A549 (cell line): ENCODE results near the gene GRK6. TPM values are rescaled to one million over a fixed set of nuclear protein-coding genes. Genes with fewer than 3 reads are reported as not detected.

Experiments
- ATAC-seq, 2 experiments: fragments of 200-7000 bp in 1 of 2; fragments of >200 bp in 1 of 2; cut with Nextera tagmentation in 1 of 2; cut with Tn5 transposase in 1 of 2; 3 replicates each; pipeline versions ENCODE4 v1.8.0 to v1.9.1; 2018 to 2020; ENCODE audit warnings: mild to moderate bottlenecking in 1 of 2, moderate library complexity in 1 of 2
- CTCF ChIA-PET: fragments of 300-600 bp; sonication (Branson Sonifier 250); formaldehyde crosslinking; extraction: SDS; loops from one replicate; lab custom pipeline; 2021; ENCODE audit warnings: antibody characterized with exemption, inconsistent platforms; lab: Yijun Ruan, JAX
- POLR2A ChIA-PET: fragments of 350-600 bp; formaldehyde crosslinking; extraction: SDS; loops from one replicate; lab custom pipeline; 2021; ENCODE audit warnings: antibody characterized with exemption, inconsistent platforms; lab: Yijun Ruan, JAX
- DNase-seq, 2 experiments: peaks; one replicate each; pipeline versions ENCODE4 v3.0.0 to v3.0.0-alpha.2; 2011 to 2016; ENCODE audit warnings: low read depth in 1 of 2, low spot score in 1 of 2
- FAIRE-seq: peaks from 2 replicates; lab custom pipeline; 2011; peaks lifted over from hg19 to GRCh38; lab: Jason Lieb, UNC
- H3K27ac ChIP-seq, 2 experiments: fragments of >200 bp; sonication (Bioruptor Twin); formaldehyde crosslinking; 3 replicates each; pipeline ENCODE4 v1.5.1; 2016 to 2017
- H3K4me1 ChIP-seq: fragments of >200 bp; sonication (Bioruptor Twin); formaldehyde crosslinking; 3 replicates; pipeline ENCODE4 v1.6.1; 2016
- H3K4me2 ChIP-seq: fragments of >200 bp; sonication (Bioruptor Twin); formaldehyde crosslinking; 3 replicates; pipeline ENCODE4 v1.6.1; 2016
- H3K4me3 ChIP-seq: fragments of >200 bp; sonication (Bioruptor Twin); formaldehyde crosslinking; 3 replicates; pipeline ENCODE4 v1.5.1; 2016
- H3K9me3 ChIP-seq: fragments of >200 bp; sonication (Bioruptor Twin); formaldehyde crosslinking; 3 replicates; pipeline ENCODE4 v1.6.1; 2016
- ATOH8 ChIP-seq: fragments of 250-450 bp; sonication (Bioruptor Pico); IDR thresholded peaks from 2 replicates; pipeline ENCODE4 v1.5.0; 2020; ENCODE audit warnings: low read depth, mild to moderate bottlenecking, moderate library complexity
- BHLHE40 ChIP-seq: IDR thresholded peaks from 2 replicates; pipeline ENCODE4 v1.6.1; 2012; ENCODE audit warnings: low read depth, low read length, inconsistent platforms
- CTCF ChIP-seq: fragments of >200 bp; sonication (Bioruptor Twin); formaldehyde crosslinking; IDR thresholded peaks from 3 replicates; pipeline ENCODE4 v1.5.1; 2016
- E2F6 ChIP-seq: IDR thresholded peaks from 2 replicates; pipeline ENCODE4 v1.6.1; 2012; ENCODE audit warnings: low read depth, borderline replicate concordance
- EHF ChIP-seq: fragments of 250-450 bp; sonication (Bioruptor Pico); IDR thresholded peaks from 2 replicates; pipeline ENCODE4 v1.5.0; 2020; ENCODE audit warnings: mild to moderate bottlenecking
- FOSB ChIP-seq: fragments of 250-450 bp; sonication (Bioruptor Pico); IDR thresholded peaks from 2 replicates; pipeline ENCODE4 v1.5.0; 2020; ENCODE audit warnings: mild to moderate bottlenecking, moderate library complexity
- FOSL2 ChIP-seq, 2 experiments: fragments of 450-650 bp in 1 of 2; fragments of >200 bp in 1 of 2; sonication (Bioruptor Twin) in 1 of 2; formaldehyde crosslinking; IDR thresholded peaks; 2 replicates each; pipeline versions ENCODE4 v1.5.0 to v1.6.1; 2016 to 2020; ENCODE audit warnings: mild to moderate bottlenecking in 1 of 2, moderate library complexity in 1 of 2
- FOXS1 ChIP-seq: fragments of 250-450 bp; sonication (Bioruptor Pico); IDR thresholded peaks from 2 replicates; pipeline ENCODE4 v1.5.0; 2020; ENCODE audit warnings: mild to moderate bottlenecking, moderate library complexity
- GATA3 ChIP-seq: IDR thresholded peaks from 2 replicates; pipeline ENCODE4 v1.6.1; 2012; ENCODE audit warnings: borderline replicate concordance
- HOXA7 ChIP-seq: fragments of 250-450 bp; sonication (Bioruptor Pico); IDR thresholded peaks from 2 replicates; pipeline ENCODE4 v1.5.0; 2020; ENCODE audit warnings: mild to moderate bottlenecking, moderate library complexity
- JUN ChIP-seq, 2 experiments: fragments of >200 bp; sonication (Bioruptor Twin); formaldehyde crosslinking; IDR thresholded peaks; 2 replicates in 1 of 2; 3 replicates in 1 of 2; pipeline ENCODE4 v1.6.1; 2016 to 2017
- KDM1A ChIP-seq: fragments of 200-600 bp; sonication (generic); IDR thresholded peaks from 2 replicates; pipeline ENCODE4 v1.6.1; 2016; ENCODE audit warnings: low read depth, mild to moderate bottlenecking
- KDM5A ChIP-seq: fragments of 200-600 bp; sonication (generic); IDR thresholded peaks from 2 replicates; pipeline ENCODE4 v1.6.1; 2016; ENCODE audit warnings: antibody characterized with exemption, mild to moderate bottlenecking
- MAX ChIP-seq: IDR thresholded peaks from 2 replicates; pipeline ENCODE4 v1.6.1; 2012
- NR3C1 ChIP-seq: fragments of >200 bp; sonication (Bioruptor Twin); formaldehyde crosslinking; IDR thresholded peaks from 3 replicates; pipeline ENCODE4 v1.6.1; 2017
- POLR2A ChIP-seq: IDR thresholded peaks from 2 replicates; pipeline ENCODE4 v1.6.1; 2012; ENCODE audit warnings: mild to moderate bottlenecking, low read length
- POLR2AphosphoS2 ChIP-seq: conservative IDR thresholded peaks from 2 replicates; pipeline ENCODE4 v1.6.1; 2012; ENCODE audit warnings: low read length, improper control_type of control experiment, inconsistent platforms
- SREBF2 ChIP-seq: fragments of 450-650 bp; IDR thresholded peaks from 2 replicates; pipeline ENCODE4 v1.6.1; 2014; ENCODE audit warnings: mild to moderate bottlenecking, moderate library complexity
- TFCP2L1 ChIP-seq: fragments of 250-450 bp; sonication (Bioruptor Pico); IDR thresholded peaks from 2 replicates; pipeline ENCODE4 v1.5.0; 2021; ENCODE audit warnings: mild to moderate bottlenecking
- TP53 ChIP-seq: fragments of 250-450 bp; sonication (Bioruptor Pico); IDR thresholded peaks from 2 replicates; pipeline ENCODE4 v1.5.0; 2021; ENCODE audit warnings: mild to moderate bottlenecking, moderate library complexity
- ZFP36 ChIP-seq: fragments of 450-650 bp; IDR thresholded peaks from 2 replicates; pipeline ENCODE4 v1.6.1; 2014; ENCODE audit warnings: borderline replicate concordance; ENCODE audit not compliant: partially characterized antibody
- ZSCAN20 ChIP-seq: fragments of 250-450 bp; sonication (Bioruptor Pico); IDR thresholded peaks from 2 replicates; pipeline ENCODE4 v1.8.0; 2022; ENCODE audit warnings: mild to moderate bottlenecking, moderate library complexity
- WGBS: methylation state at CpG from one replicate; pipeline ENCODE4 v1.1.6; 2017; ENCODE audit errors: missing lambda C conversion rate; 5-methylcytosine and 5-hydroxymethylcytosine counted together
- polyA plus RNA-seq, 4 experiments: library from polyadenylated mRNA; depleted of rRNA in 3 of 4; stranded (reverse); fragments of >200 nt; fragmentation: RNase III in 1 of 4; extraction: RNeasy Plus Mini Kit Qiagen cat#74134 plus additional on column Dnase treatment in 1 of 4; gene quantifications; 2 replicates in 3 of 4; 3 replicates in 1 of 4; pipeline ENCODE4 v1.2.3, GENCODE V29; 2011 to 2017

The GRK6 gene
- polyA plus RNA-seq, 2 of the 4 experiments (the other 2 are of a cell fraction): 20.1 to 28.8 TPM

GRCh38 chr5:177430140-177430951 lies 3.9 kb downstream of the GRK6 start:
- H3K4me1 ChIP-seq: peaks cover 15% of the 10 kb centered on the region
- ChIA-PET CTCF (interaction anchor here (14.5 to 36.0 kb wide), 2 partner anchors 18 to 27 kb away, joined by 152 to 871 read pairs; partner anchors contain the start of gene PRR7), POLR2A (no interaction called here)
- no peak for FAIRE-seq
- no peak for ATAC-seq
- no peaks in the 10 kb centered on the region for H3K9me3 ChIP-seq
- no peak overlapping the region for H3K27ac ChIP-seq
- no peak for DNase-seq
- H3K4me3 ChIP-seq: no peak overlapping the region
- TF ChIP-seq POLR2A (0 out of 2 replicates have a peak, but pooled peaks have one; percentile 21), FOSB (CRISPR knock-in tag) (no peak)
- TF ChIP-seq, all 56 proteins: peak for 1
- no peak overlapping the region for H3K4me2 ChIP-seq
- WGBS: 91% methylated on average over 22 of the region's 26 CpGs

- POLR2A ChIA-PET: no interaction called here
- no peak overlapping the region for H3K4me3 ChIP-seq
- DNase-seq (no peak), FAIRE-seq (no peak)
- H3K27ac ChIP-seq: no peak overlapping the region
- H3K4me1 ChIP-seq: peaks cover 12% of the 10 kb centered on the region
- WGBS: 87% methylated on average over 7 of the region's 7 CpGs
- TF ChIP-seq KDM1A (no peak), SREBF2 (no peak), JUN (IDR thresholded peaks at IDR 0.05) (no peak)
- TF ChIP-seq, all 56 proteins: peak for 0
- Histone ChIP-seq H3K4me2 (no peak overlapping the region), H3K9me3 (no peaks in the 10 kb centered on the region)
- ATAC-seq: no peak
- CTCF ChIA-PET: interaction anchor here (1.6 to 36.0 kb wide), 3 partner anchors 17 to 112 kb away, joined by 5 to 871 read pairs (median 152); partner anchors contain the start of gene PRR7
These were observed 4.5 kb downstream of the GRK6 start for GRCh38 chr5:177430972-177431316.

GRCh38 chr5:177431317-177432142 lies 5.1 kb downstream of the GRK6 start:
- Histone ChIP-seq H3K27ac (no peak overlapping the region), H3K4me2 (no peak overlapping the region), H3K4me3 (no peak overlapping the region), H3K9me3 (no peaks in the 10 kb centered on the region), H3K4me1 (peaks cover 12% of the 10 kb centered on the region)
- CTCF ChIA-PET: interaction anchor here (1.6 to 36.0 kb wide), 4 partner anchors 17 to 113 kb away, joined by 5 to 871 read pairs (median 82); partner anchors contain the start of gene PRR7
- POLR2A ChIA-PET: interaction anchor here (1.1 to 1.5 kb wide), 2 partner anchors 10 to 29 kb away, joined by 3 to 4 read pairs; no protein-coding TSS in a partner anchor
- peak in 1 of 2 experiments; percentile 2; a peak in 2 of 6 replicates for ATAC-seq
- FAIRE-seq: no peak
- 91% methylated on average over 16 of the region's 29 CpGs for WGBS
- no peak for DNase-seq
- TF ChIP-seq POLR2AphosphoS2: no peak
- no peak for TF ChIP-seq MAX
- peak in 1 of 2 experiments; percentile 16; a peak in 1 of 5 replicates for TF ChIP-seq JUN (IDR thresholded peaks at IDR 0.05)
- TF ChIP-seq TP53 (CRISPR knock-in tag): 0 out of 2 replicates have a peak, but pooled peaks have one; percentile 44
- no peak for TF ChIP-seq BHLHE40
- no peak for TF ChIP-seq E2F6
- TF ChIP-seq ZFP36: peak; percentile 51

- Histone ChIP-seq H3K4me2 (no peak overlapping the region), H3K4me1 (peaks cover 10% of the 10 kb centered on the region), H3K4me3 (no peak overlapping the region), H3K9me3 (no peaks in the 10 kb centered on the region), H3K27ac (no peak overlapping the region; a peak in 1 of 6 replicates)
- no peak for FAIRE-seq
- CTCF ChIA-PET: interaction anchor here (1.1 to 36.0 kb wide), 6 partner anchors 8 to 114 kb away, joined by 3 to 871 read pairs (median 10); partner anchors contain the start of gene PRR7
- ATAC-seq: peak in 1 of 2 experiments; percentile 1; a peak in 1 of 6 replicates
- POLR2A ChIA-PET: interaction anchor here (1.1 to 1.5 kb wide), 2 partner anchors 9 to 30 kb away, joined by 3 to 4 read pairs; no protein-coding TSS in a partner anchor
- no peak for DNase-seq
- 89% methylated on average over 9 of the region's 18 CpGs for WGBS
- TF ChIP-seq ATOH8 (CRISPR knock-in tag) (no peak), FOSL2 (IDR thresholded peaks at IDR 0.05) (no peak), FOSL2 (CRISPR knock-in tag; IDR thresholded peaks at IDR 0.05) (no peak), KDM5A (no peak), NR3C1 (no peak), TFCP2L1 (CRISPR knock-in tag) (no peak), HOXA7 (CRISPR knock-in tag) (no peak), BHLHE40 (no peak), MAX (no peak), ZSCAN20 (CRISPR knock-in tag) (no peak), GATA3 (no peak), EHF (no peak), CTCF (no peak), FOXS1 (CRISPR knock-in tag) (no peak)
These were observed 5.8 kb downstream of the GRK6 start for GRCh38 chr5:177432143-177432838.
